CD8-positive, alpha-beta memory T cell (primary cell): ENCODE results near the gene NCAM1. TPM values are rescaled to one million over a fixed set of nuclear protein-coding genes. Genes with fewer than 3 reads are reported as not detected.

ENCODE experiments used
- CTCF ChIA-PET: fragments of 350-600 bp; sonication (Branson Sonifier 250); formaldehyde crosslinking; loops from one replicate; lab custom pipeline; 2021; ENCODE audit warnings: antibody characterized with exemption; lab: Charles Lee
- POLR2A ChIA-PET: fragments of 350-600 bp; sonication (Branson Sonifier 250); formaldehyde crosslinking; loops from one replicate; lab custom pipeline; 2021; ENCODE audit warnings: antibody characterized with exemption; lab: Charles Lee
- DNase-seq, 5 donors: peaks; one replicate each; pipeline versions ENCODE4 v3.0.0 to v3.0.0-alpha.2; 2020 to 2022; ENCODE audit warnings: mixed read lengths in 1 of 5
- H3K27ac ChIP-seq: one replicate; pipeline ENCODE4 v1.7.0; 2013; ENCODE audit warnings: low read depth, mild to moderate bottlenecking, low read length, moderate library complexity
- H3K27me3 ChIP-seq: 2 replicates; pipeline ENCODE4 v1.7.0; 2013; ENCODE audit warnings: low read length, mild to moderate bottlenecking; ENCODE audit not compliant: insufficient read depth, poor library complexity, severe bottlenecking
- H3K36me3 ChIP-seq: 2 replicates; pipeline ENCODE4 v1.7.0; 2013; ENCODE audit warnings: mild to moderate bottlenecking, low read length, moderate library complexity; ENCODE audit not compliant: insufficient read depth
- H3K4me1 ChIP-seq: 2 replicates; pipeline ENCODE4 v1.7.0; 2013; ENCODE audit warnings: mild to moderate bottlenecking, low read length, moderate library complexity; ENCODE audit not compliant: insufficient read depth
- H3K4me3 ChIP-seq: 2 replicates; pipeline ENCODE4 v1.7.0; 2013; ENCODE audit warnings: mild to moderate bottlenecking, low read length
- H3K9me3 ChIP-seq: 2 replicates; pipeline ENCODE4 v1.7.0; 2013; ENCODE audit warnings: mild to moderate bottlenecking, low read length
- H3K27ac Mint-ChIP-seq, 8 donors: one replicate each; pipeline ENCODE4 v1.8.0; 2020 to 2021; ENCODE audit warnings: mixed read lengths in 8 of 8, mild to moderate bottlenecking in 6 of 8, inconsistent platforms in 3 of 8, moderate library complexity in 3 of 8
- H3K27me3 Mint-ChIP-seq, 2 donors: one replicate each; pipeline ENCODE4 v1.8.0; 2020 to 2021; ENCODE audit warnings: mixed read lengths in 2 of 2, mild to moderate bottlenecking in 1 of 2, moderate library complexity in 1 of 2
- H3K36me3 Mint-ChIP-seq, 3 donors: one replicate each; pipeline ENCODE4 v1.8.0; 2020 to 2021; ENCODE audit warnings: mixed read lengths in 3 of 3, inconsistent platforms in 1 of 3, mild to moderate bottlenecking in 1 of 3
- H3K4me1 Mint-ChIP-seq, 3 donors: one replicate each; pipeline ENCODE4 v1.8.0; 2020 to 2021; ENCODE audit warnings: mixed read lengths in 3 of 3, inconsistent platforms in 1 of 3, mild to moderate bottlenecking in 1 of 3
- H3K4me3 Mint-ChIP-seq, 7 donors: one replicate each; pipeline ENCODE4 v1.8.0; 2020 to 2021; ENCODE audit warnings: mixed read lengths in 7 of 7, mild to moderate bottlenecking in 6 of 7, moderate library complexity in 4 of 7, inconsistent platforms in 2 of 7
- H3K9me3 Mint-ChIP-seq, 5 donors: one replicate each; pipeline ENCODE4 v1.8.0; 2020 to 2022; ENCODE audit warnings: mixed read lengths in 5 of 5, mild to moderate bottlenecking in 3 of 5, moderate library complexity in 2 of 5, inconsistent platforms in 1 of 5
- polyA plus RNA-seq: library from polyadenylated mRNA; unstranded; fragments of 300-500 nt; fragmentation: Illumina TruSeq; gene quantifications from one replicate; pipeline ENCODE4 v1.2.3, GENCODE V29; 2021
- total RNA-seq, 2 experiments: library from RNA; stranded (reverse); gene quantifications; one replicate each; pipeline ENCODE4 v1.2.3, GENCODE V29; 2021

NCAM1 gene
- total and polyA plus RNA-seq, 3 experiments from 2014 or later: 0.16 to 1.7 TPM; not detected in 1

DNA sequence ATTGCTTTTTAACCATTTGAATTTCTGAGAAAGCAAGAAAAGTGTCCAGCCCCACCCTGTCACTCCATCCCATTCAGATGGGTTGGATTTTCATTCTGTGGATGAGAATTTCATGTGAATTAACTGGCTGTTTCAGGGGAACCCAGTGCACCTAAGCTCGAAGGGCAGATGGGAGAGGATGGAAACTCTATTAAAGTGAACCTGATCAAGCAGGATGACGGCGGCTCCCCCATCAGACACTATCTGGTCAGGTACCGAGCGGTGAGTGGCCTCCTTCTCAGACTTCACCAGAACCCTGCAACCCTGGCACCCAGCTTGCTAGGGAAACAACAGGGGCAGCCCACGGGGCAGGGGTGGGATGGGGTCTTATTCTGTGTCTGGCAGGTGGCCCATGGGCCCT is 294.5 kb downstream of the NCAM1 start:
- peak overlapping the region in 1 of 8 donors; percentile 46 for H3K27ac Mint-ChIP-seq
- no peaks in the 10 kb centered on the region for H3K9me3 Mint-ChIP-seq
- H3K27me3 Mint-ChIP-seq: peaks cover 0 to 14% of the 10 kb centered on the region in 2 donors
- no peaks in the 10 kb centered on the region for H3K36me3 ChIP-seq
- H3K4me1 ChIP-seq: no peaks in the 10 kb centered on the region
- H3K4me1 Mint-ChIP-seq: no peaks in the 10 kb centered on the region
- H3K27me3 ChIP-seq: no peaks in the 10 kb centered on the region
- H3K36me3 Mint-ChIP-seq: no peaks in the 10 kb centered on the region
- CTCF ChIA-PET: no interaction called here
- H3K4me3 Mint-ChIP-seq: no peak overlapping the region
- POLR2A ChIA-PET: no interaction called here
- DNase-seq: no peak
- H3K27ac ChIP-seq: no peak overlapping the region
- H3K9me3 ChIP-seq: no peaks in the 10 kb centered on the region
- H3K4me3 ChIP-seq: no peak overlapping the region

DNA sequence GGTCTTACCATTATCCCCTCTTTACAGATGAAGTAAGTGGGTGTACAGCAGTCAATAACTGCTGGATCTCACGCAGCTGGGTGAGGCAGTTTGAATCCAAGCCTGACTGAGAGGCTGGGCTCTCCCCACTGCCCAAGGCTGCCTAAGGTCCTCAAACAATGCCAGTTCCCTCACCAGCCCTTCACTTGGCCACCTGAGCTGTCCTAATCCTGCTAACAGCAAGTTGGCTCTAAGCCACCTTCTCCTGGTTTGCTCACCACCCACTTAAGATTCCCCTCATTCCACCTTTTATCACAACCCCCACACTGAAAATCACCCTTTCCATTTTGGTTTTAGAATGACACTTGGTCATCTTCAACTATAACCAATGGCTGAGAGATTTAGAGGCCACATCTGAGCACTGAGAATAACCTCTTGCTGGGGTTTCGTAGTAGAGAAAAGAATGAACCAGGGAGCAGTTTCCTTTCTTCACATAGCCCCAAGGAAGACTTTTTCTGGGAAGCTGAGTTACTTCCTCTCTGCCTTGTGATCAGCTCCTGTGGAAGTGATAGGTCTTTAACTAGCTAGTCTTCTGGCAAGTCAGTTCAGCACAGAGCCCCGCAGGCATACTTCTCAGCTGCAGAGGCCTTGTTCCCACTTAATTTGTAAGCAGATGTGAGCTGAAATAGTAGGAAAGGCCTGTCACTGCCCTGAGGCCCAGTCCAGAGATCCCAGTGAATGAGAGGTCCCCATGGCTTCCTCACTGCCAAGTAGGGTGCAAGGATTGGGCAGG is 295.4 kb downstream of the NCAM1 start:
- H3K9me3 ChIP-seq: no peaks in the 10 kb centered on the region
- no peak overlapping the region for H3K4me3 ChIP-seq
- no peak overlapping the region for H3K27ac ChIP-seq
- no peaks in the 10 kb centered on the region for H3K4me1 Mint-ChIP-seq
- no peak overlapping the region for H3K4me3 Mint-ChIP-seq
- H3K27me3 ChIP-seq: no peaks in the 10 kb centered on the region
- H3K4me1 ChIP-seq: no peaks in the 10 kb centered on the region
- H3K27me3 Mint-ChIP-seq: peaks cover 0 to 7% of the 10 kb centered on the region in 2 donors
- ChIA-PET CTCF (interaction anchor here (1.6 kb wide), 1 partner anchor 9 kb away, joined by 3 read pairs; no protein-coding TSS in a partner anchor), POLR2A (no interaction called here)
- no peaks in the 10 kb centered on the region for H3K36me3 Mint-ChIP-seq
- H3K36me3 ChIP-seq: no peaks in the 10 kb centered on the region
- H3K9me3 Mint-ChIP-seq: no peaks in the 10 kb centered on the region
- DNase-seq: no peak
- H3K27ac Mint-ChIP-seq: no peak overlapping the region

DNA sequence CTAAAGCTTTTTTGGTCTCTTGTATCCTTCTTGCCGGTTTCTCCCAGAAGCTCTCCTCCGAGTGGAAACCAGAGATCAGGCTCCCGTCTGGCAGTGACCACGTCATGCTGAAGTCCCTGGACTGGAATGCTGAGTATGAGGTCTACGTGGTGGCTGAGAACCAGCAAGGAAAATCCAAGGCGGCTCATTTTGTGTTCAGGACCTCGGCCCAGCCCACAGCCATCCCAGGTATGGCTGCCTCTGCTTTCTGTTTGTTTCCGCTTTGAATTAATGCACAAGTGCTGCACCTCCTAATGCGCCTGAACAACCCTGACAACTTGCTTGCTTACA is 298.8 kb downstream of the NCAM1 start:
- Histone ChIP-seq H3K4me1 (no peaks in the 10 kb centered on the region), H3K27me3 (no peaks in the 10 kb centered on the region), H3K27ac (no peak overlapping the region), H3K9me3 (no peaks in the 10 kb centered on the region), H3K4me3 (no peak overlapping the region), H3K36me3 (no peaks in the 10 kb centered on the region)
- no peaks in the 10 kb centered on the region for H3K27me3 Mint-ChIP-seq
- H3K4me3 Mint-ChIP-seq: no peak overlapping the region
- ChIA-PET POLR2A (no interaction called here), CTCF (no interaction called here)
- H3K9me3 Mint-ChIP-seq: no peaks in the 10 kb centered on the region
- no peaks in the 10 kb centered on the region for H3K36me3 Mint-ChIP-seq
- no peak overlapping the region for H3K27ac Mint-ChIP-seq
- H3K4me1 Mint-ChIP-seq: no peaks in the 10 kb centered on the region
- no peak for DNase-seq

DNA sequence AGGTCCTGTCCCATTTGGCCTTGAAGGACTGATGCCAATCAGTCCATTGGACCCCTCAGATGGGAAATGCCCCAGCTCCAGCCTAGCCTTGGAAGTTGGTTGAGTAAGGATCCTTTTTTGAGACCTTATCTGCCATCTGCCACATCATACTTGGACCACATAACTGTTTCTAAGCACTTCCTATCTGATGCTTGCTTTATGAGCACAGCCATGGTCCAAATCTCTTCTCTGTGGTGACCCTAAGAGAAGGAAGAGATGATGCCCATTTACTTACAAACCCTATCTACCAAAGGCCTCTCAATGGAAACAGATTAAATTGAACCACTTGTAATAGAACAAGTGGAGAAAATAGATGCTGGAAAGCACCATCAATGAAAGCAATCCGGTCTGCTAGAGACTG is 299.3 kb downstream of the NCAM1 start:
- Histone ChIP-seq H3K27me3 (no peaks in the 10 kb centered on the region), H3K27ac (no peak overlapping the region), H3K36me3 (no peaks in the 10 kb centered on the region), H3K4me1 (no peaks in the 10 kb centered on the region), H3K4me3 (no peak overlapping the region), H3K9me3 (no peaks in the 10 kb centered on the region)
- no peak overlapping the region for H3K27ac Mint-ChIP-seq
- POLR2A ChIA-PET: no interaction called here
- no peaks in the 10 kb centered on the region for H3K9me3 Mint-ChIP-seq
- no peaks in the 10 kb centered on the region for H3K36me3 Mint-ChIP-seq
- DNase-seq: no peak
- no peaks in the 10 kb centered on the region for H3K27me3 Mint-ChIP-seq
- CTCF ChIA-PET: no interaction called here
- no peaks in the 10 kb centered on the region for H3K4me1 Mint-ChIP-seq
- H3K4me3 Mint-ChIP-seq: no peak overlapping the region

DNA sequence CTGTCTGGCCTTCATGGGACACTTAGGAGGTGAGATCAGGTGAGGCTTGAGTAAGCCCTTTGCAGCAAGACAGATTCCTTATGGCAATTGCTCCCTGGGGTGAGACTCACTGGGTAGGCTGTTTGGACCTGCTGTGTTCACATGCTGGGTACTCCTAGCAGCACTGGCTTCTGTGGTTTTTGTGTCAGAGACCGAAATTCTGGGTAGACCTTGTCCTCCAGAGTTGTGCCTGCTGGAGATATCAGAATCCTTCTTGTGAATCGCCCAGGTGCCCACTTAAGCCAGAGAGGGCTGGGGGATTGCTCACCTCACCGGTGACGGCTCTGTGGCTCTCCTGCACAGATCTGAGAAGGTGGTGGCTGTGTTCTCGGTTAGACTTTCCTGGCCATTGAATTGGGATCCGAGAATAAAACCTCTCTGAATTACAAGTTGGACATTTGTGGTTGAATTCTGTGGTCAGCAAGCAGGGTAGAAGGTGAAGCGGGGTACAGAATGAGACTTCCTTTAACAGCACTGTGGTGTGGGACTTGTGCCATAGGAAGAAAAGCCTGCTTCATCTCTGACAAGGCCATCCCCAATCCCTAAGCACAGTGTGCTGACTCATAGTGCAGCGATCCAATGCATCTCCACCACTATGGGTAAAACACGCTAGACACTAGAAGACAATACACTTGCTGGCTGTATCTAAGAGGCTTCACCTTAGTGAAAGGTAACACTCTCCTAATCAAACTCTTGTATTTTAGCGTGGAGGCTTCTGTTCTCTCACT is 300.7 kb downstream of the NCAM1 start:
- ChIA-PET POLR2A (no interaction called here), CTCF (no interaction called here)
- Mint-ChIP-seq H3K4me1 (no peaks in the 10 kb centered on the region), H3K27me3 (peaks cover 0 to 4% of the 10 kb centered on the region in 2 donors), H3K4me3 (peak overlapping the region in 1 of 7 donors; percentile 52), H3K9me3 (no peaks in the 10 kb centered on the region), H3K27ac (no peak overlapping the region), H3K36me3 (no peaks in the 10 kb centered on the region)
- Histone ChIP-seq H3K36me3 (no peaks in the 10 kb centered on the region), H3K27ac (no peak overlapping the region), H3K4me1 (no peaks in the 10 kb centered on the region), H3K9me3 (no peaks in the 10 kb centered on the region), H3K27me3 (no peaks in the 10 kb centered on the region), H3K4me3 (no peak overlapping the region)
- DNase-seq: no peak

DNA sequence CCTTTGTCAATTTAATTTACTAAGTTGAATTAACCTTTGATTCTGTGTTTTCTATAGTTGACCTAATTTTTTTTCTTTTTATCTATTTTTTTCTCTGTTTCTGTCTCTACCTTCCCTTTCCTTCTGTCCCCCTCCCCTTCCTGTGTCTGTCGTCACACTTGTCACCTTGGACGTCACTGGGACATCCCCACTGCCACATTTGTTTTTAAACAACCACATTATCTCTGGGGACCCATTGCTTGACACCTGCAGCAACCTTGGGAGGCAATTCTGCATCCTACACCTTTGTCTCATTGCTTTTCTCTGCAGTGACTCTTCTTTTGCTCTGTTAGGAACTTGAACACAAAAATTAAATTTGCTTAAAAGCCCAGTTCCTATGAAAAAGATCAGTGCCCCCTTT is 301.4 kb downstream of the NCAM1 start:
- H3K4me3 Mint-ChIP-seq: peak overlapping the region in 1 of 7 donors; percentile 52
- ChIA-PET POLR2A (no interaction called here), CTCF (no interaction called here)
- H3K27me3 Mint-ChIP-seq: peaks cover 0 to 4% of the 10 kb centered on the region in 2 donors
- H3K36me3 ChIP-seq: no peaks in the 10 kb centered on the region
- no peaks in the 10 kb centered on the region for H3K9me3 Mint-ChIP-seq
- H3K27me3 ChIP-seq: no peaks in the 10 kb centered on the region
- DNase-seq: no peak
- H3K4me1 ChIP-seq: no peaks in the 10 kb centered on the region
- peak overlapping the region in 1 of 8 donors; percentile 48 for H3K27ac Mint-ChIP-seq
- no peaks in the 10 kb centered on the region for H3K36me3 Mint-ChIP-seq
- no peak overlapping the region for H3K4me3 ChIP-seq
- H3K9me3 ChIP-seq: no peaks in the 10 kb centered on the region
- H3K27ac ChIP-seq: no peak overlapping the region
- no peaks in the 10 kb centered on the region for H3K4me1 Mint-ChIP-seq

DNA sequence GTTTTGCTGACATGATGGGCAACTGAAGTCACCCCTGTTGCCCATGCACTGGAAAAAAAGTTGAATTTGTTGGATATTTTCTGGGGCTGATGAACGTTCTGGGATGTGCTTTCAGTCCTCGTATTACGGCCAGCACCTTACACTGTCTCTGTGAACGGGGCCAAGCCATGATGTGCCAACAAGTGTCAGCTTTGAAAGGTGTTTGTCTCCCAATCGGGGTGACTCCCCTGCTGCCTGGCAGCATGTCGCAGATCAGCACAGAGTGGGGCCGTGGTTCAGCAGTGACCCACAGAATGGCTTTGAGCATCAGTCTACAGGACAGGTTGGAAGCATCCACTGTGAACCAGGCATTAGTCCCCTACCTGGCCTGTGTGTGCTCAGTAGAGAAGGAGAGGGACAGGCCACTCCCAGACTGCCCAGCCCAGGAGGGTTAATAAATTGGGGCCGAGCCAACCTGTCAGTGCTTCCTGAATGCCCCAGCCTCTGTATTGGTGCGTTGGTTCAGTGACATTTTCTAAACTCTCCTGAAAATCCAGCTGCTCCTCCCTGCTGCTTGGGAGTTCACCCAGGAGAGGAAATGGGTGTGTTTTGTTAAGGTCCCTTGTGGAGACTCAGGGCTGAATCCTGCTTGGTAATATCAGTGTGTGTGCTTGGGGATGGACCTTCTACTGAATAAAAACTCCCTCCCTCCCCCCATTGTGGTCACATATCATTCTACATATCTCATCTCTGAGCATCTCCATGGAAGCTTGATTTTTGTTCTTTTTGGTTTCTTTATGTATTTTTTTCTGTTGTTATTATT is 302.4 kb downstream of the NCAM1 start:
- no peaks in the 10 kb centered on the region for H3K4me1 Mint-ChIP-seq
- POLR2A ChIA-PET: no interaction called here
- H3K4me3 ChIP-seq: no peak overlapping the region
- H3K36me3 Mint-ChIP-seq: no peaks in the 10 kb centered on the region
- H3K4me1 ChIP-seq: no peaks in the 10 kb centered on the region
- H3K9me3 ChIP-seq: no peaks in the 10 kb centered on the region
- CTCF ChIA-PET: no interaction called here
- DNase-seq: no peak
- no peak overlapping the region for H3K27ac ChIP-seq
- no peaks in the 10 kb centered on the region for H3K27me3 ChIP-seq
- no peaks in the 10 kb centered on the region for H3K9me3 Mint-ChIP-seq
- H3K36me3 ChIP-seq: no peaks in the 10 kb centered on the region
- H3K27me3 Mint-ChIP-seq: peaks cover 0 to 4% of the 10 kb centered on the region in 2 donors
- no peak overlapping the region for H3K27ac Mint-ChIP-seq
- H3K4me3 Mint-ChIP-seq: no peak overlapping the region

DNA sequence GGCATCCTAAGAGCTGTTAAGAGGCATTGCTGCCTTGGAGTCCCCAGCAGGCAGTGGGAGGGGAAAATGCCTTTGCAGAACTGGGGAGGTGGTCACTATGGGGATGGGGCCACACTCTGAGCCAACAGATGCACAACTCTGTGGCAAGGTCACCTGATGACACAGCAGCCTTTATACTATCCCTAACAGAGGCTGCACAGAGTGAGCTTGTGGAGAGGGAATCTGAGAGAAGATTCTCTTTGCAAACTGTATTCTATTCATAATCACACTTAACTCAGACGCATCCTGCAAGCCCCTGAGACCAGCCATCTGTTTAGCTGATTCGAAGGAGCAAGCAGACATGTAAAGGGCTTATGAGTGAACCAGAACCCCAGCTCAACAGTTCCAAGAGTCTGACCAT is 304.1 kb downstream of the NCAM1 start:
- no peak overlapping the region for H3K4me3 Mint-ChIP-seq
- no peak for DNase-seq
- Histone ChIP-seq H3K4me3 (no peak overlapping the region), H3K9me3 (no peaks in the 10 kb centered on the region), H3K36me3 (no peaks in the 10 kb centered on the region), H3K27me3 (no peaks in the 10 kb centered on the region), H3K4me1 (no peaks in the 10 kb centered on the region), H3K27ac (no peak overlapping the region)
- no peaks in the 10 kb centered on the region for H3K36me3 Mint-ChIP-seq
- H3K4me1 Mint-ChIP-seq: no peaks in the 10 kb centered on the region
- ChIA-PET POLR2A (no interaction called here), CTCF (no interaction called here)
- no peak overlapping the region for H3K27ac Mint-ChIP-seq
- H3K27me3 Mint-ChIP-seq: peaks cover 0 to 4% of the 10 kb centered on the region in 2 donors
- H3K9me3 Mint-ChIP-seq: no peaks in the 10 kb centered on the region
